Esophagus muscularis mucosa (tissue), 3 donors: ENCODE measurements around the gene UFSP1.

Source experiments
- CTCF ChIP-seq, 3 experiments: fragments of 200-600 bp in 2 of 3; fragments of 450-650 bp in 1 of 3; sonication (generic) in 2 of 3; IDR thresholded peaks; one replicate each; pipeline ENCODE4 v1.5.1; 2017 to 2019; ENCODE audit warnings: antibody characterized with exemption in 3 of 3, mild to moderate bottlenecking in 2 of 3, moderate library complexity in 1 of 3
- POLR2A ChIP-seq: fragments of 450-650 bp; IDR thresholded peaks from one replicate; pipeline ENCODE4 v1.6.1; 2017; ENCODE audit warnings: antibody characterized with exemption, moderate library complexity, mild to moderate bottlenecking, low read depth

GRCh38 chr7:100881136-100881535 lies 8.4 kb downstream of the UFSP1 start:
- TF ChIP-seq CTCF (IDR thresholded peaks at IDR 0.05) (no peak), POLR2A (no peak)
